GM23338 (cell line): Measurements from ENCODE around the gene CANT1.

Experiments used
- CREB1 ChIP-seq: fragments of 250-450 bp; sonication (Bioruptor Pico); IDR thresholded peaks from 2 replicates; pipeline ENCODE4 v1.5.0; 2020; ENCODE audit warnings: low read depth, mild to moderate bottlenecking, moderate library complexity
- CTCF ChIP-seq, 2 experiments: fragments of 200-600 bp in 1 of 2; sonication (generic) in 1 of 2; conservative IDR thresholded peaks; 2 replicates each; pipeline versions ENCODE4 v1.5.1 to v1.6.1; 2016 to 2017; ENCODE audit warnings: antibody characterized with exemption in 2 of 2, low read depth in 2 of 2, mild to moderate bottlenecking in 2 of 2, moderate library complexity in 1 of 2
- ETS1 ChIP-seq: IDR thresholded peaks from 2 replicates; pipeline ENCODE4 v1.6.1; 2016; ENCODE audit warnings: antibody characterized with exemption
- EZH2 ChIP-seq: fragments of 200-600 bp; sonication (generic); IDR thresholded peaks from one replicate; pipeline ENCODE4 v1.8.0; 2017; ENCODE audit warnings: antibody characterized with exemption, mild to moderate bottlenecking, low read depth; ENCODE audit not compliant: unreplicated experiment
- EZH2phosphoT487 ChIP-seq: fragments of 200-600 bp; sonication (generic); IDR thresholded peaks from one replicate; pipeline ENCODE4 v1.8.1; 2018; ENCODE audit warnings: antibody characterized with exemption; ENCODE audit not compliant: unreplicated experiment
- JUNB ChIP-seq: IDR thresholded peaks from one replicate; pipeline ENCODE4 v1.6.1; 2016; ENCODE audit warnings: antibody characterized with exemption; ENCODE audit not compliant: unreplicated experiment
- NANOG ChIP-seq: IDR thresholded peaks from 2 replicates; pipeline ENCODE4 v1.6.1; 2016; ENCODE audit warnings: antibody characterized with exemption, borderline replicate concordance
- POLR2AphosphoS5 ChIP-seq: IDR thresholded peaks from 2 replicates; pipeline ENCODE4 v1.6.1; 2016; ENCODE audit warnings: antibody characterized with exemption, low read depth
- TF ChIP-seq, protein P1 (sequence below): IDR thresholded peaks from one replicate; pipeline ENCODE4 v1.6.1; 2018; ENCODE audit warnings: antibody characterized with exemption; ENCODE audit not compliant: unreplicated experiment

DNA sequence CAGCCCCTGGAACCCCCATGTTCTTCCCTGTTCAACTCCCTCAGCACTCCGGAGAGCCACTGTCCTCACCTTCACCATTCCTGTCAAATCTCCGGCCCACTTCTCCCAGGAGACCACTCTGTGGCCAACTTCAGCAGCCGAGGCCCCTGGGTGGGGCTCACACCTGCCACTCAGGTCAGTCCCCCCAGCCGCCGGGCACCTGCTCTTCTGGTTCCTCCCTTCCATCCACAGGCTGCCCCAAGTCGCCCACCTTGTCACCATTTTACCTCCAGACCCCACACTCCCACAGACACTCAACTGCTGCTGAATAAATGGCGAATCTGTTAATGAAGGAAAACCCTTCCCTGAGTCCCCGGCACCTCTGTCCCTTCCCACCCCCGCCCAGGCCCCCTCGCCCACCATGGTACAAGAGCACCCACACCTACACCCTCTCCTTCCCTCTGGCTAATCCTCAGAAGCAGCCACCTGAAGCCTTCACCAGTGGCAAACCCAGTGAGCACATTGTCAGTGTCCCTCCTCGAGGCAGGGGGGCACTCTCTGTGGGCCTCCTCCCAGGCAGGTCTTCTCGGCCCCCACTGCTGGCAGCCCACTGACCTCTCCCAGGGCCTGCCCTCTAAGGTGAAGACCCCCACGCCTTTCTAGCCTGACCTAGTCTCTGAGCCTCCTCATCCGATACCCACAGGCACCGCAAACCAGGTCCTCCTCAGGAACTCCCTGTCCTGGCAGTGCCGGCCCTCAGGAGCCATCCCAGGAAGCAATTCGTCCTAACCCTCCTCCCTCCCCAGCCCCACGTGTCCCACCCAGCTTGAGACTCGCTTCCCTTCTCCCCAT is 8.2 kb downstream of the CANT1 start:
- TF ChIP-seq CTCF (conservative IDR thresholded peaks at IDR 0.05; ENCODE audit: low read depth in 2 of 2): no peak
- TF ChIP-seq POLR2AphosphoS5: no peak
- no peak for TF ChIP-seq JUNB
- no peak for TF ChIP-seq EZH2
- no peak for TF ChIP-seq ETS1
- TF ChIP-seq CREB1 (CRISPR knock-in tag): no peak
- TF ChIP-seq, protein P1, sequence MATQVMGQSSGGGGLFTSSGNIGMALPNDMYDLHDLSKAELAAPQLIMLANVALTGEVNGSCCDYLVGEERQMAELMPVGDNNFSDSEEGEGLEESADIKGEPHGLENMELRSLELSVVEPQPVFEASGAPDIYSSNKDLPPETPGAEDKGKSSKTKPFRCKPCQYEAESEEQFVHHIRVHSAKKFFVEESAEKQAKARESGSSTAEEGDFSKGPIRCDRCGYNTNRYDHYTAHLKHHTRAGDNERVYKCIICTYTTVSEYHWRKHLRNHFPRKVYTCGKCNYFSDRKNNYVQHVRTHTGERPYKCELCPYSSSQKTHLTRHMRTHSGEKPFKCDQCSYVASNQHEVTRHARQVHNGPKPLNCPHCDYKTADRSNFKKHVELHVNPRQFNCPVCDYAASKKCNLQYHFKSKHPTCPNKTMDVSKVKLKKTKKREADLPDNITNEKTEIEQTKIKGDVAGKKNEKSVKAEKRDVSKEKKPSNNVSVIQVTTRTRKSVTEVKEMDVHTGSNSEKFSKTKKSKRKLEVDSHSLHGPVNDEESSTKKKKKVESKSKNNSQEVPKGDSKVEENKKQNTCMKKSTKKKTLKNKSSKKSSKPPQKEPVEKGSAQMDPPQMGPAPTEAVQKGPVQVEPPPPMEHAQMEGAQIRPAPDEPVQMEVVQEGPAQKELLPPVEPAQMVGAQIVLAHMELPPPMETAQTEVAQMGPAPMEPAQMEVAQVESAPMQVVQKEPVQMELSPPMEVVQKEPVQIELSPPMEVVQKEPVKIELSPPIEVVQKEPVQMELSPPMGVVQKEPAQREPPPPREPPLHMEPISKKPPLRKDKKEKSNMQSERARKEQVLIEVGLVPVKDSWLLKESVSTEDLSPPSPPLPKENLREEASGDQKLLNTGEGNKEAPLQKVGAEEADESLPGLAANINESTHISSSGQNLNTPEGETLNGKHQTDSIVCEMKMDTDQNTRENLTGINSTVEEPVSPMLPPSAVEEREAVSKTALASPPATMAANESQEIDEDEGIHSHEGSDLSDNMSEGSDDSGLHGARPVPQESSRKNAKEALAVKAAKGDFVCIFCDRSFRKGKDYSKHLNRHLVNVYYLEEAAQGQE: no peak
- no peak for TF ChIP-seq NANOG
- TF ChIP-seq EZH2phosphoT487: no peak
